B cell (primary cell): ENCODE results near the gene ZNF609. TPM values are rescaled to one million over a fixed set of nuclear protein-coding genes. Genes with fewer than 3 reads are reported as not detected.

Experiments used
- ATAC-seq: fragments of 200-7000 bp; cut with Tn5 transposase; one replicate; pipeline ENCODE4 v1.10.0; 2021; ENCODE audit warnings: low read depth, mild to moderate bottlenecking, moderate number of reproducible peaks, moderate library complexity
- CTCF ChIA-PET: fragments of 350-600 bp; sonication (Branson Sonifier 250); formaldehyde crosslinking; loops from one replicate; lab custom pipeline; 2021; ENCODE audit warnings: antibody characterized with exemption, inconsistent platforms; lab: Charles Lee
- POLR2A ChIA-PET: fragments of 350-600 bp; sonication (Branson Sonifier 250); formaldehyde crosslinking; loops from one replicate; lab custom pipeline; 2021; ENCODE audit warnings: antibody characterized with exemption; lab: Charles Lee
- DNase-seq: peaks from one replicate; pipeline ENCODE4 v3.0.0; 2013
- H2AFZ ChIP-seq: 2 replicates; pipeline ENCODE4 v1.6.1; 2012; ENCODE audit warnings: mild to moderate bottlenecking, low read depth, low read length; ENCODE audit not compliant: insufficient read depth, poor library complexity, severe bottlenecking
- H3K27ac ChIP-seq, 2 donors: 1 replicate in 1 of 2; 2 replicates in 1 of 2; pipeline ENCODE4 v1.5.1; 2012 to 2013; ENCODE audit warnings: low read length in 2 of 2, mild to moderate bottlenecking in 2 of 2, moderate library complexity in 1 of 2
- H3K27me3 ChIP-seq, 4 experiments: fragments of 200-600 bp in 1 of 4; sonication (generic) in 1 of 4; replicated peaks in 1 of 4; 1 replicate in 2 of 4; 2 replicates in 2 of 4; pipeline versions ENCODE4 v1.6.1 to v1.7.0; 2013 to 2016; ENCODE audit warnings: low read length in 3 of 4, mild to moderate bottlenecking in 2 of 4, mixed read lengths in 1 of 4, moderate library complexity in 1 of 4; ENCODE audit not compliant: insufficient read depth in 4 of 4, control insufficient read depth in 3 of 4; ENCODE audit errors: control extremely low read depth in 1 of 4
- H3K36me3 ChIP-seq, 2 experiments: replicated peaks in 1 of 2; 1 replicate in 1 of 2; 2 replicates in 1 of 2; pipeline versions ENCODE4 v1.6.1 to v1.7.1; 2013; ENCODE audit warnings: low read length in 1 of 2; ENCODE audit not compliant: insufficient read depth in 2 of 2, control insufficient read depth in 1 of 2; ENCODE audit errors: control extremely low read depth in 1 of 2, extremely low read depth in 1 of 2
- H3K4me1 ChIP-seq, 2 donors: fragments of 200-600 bp in 1 of 2; sonication (generic) in 1 of 2; 1 replicate in 1 of 2; 2 replicates in 1 of 2; pipeline versions ENCODE4 v1.5.1 to v1.6.1; 2013 to 2017; ENCODE audit warnings: low read length in 2 of 2; ENCODE audit not compliant: control insufficient read depth in 2 of 2, insufficient read depth in 2 of 2
- H3K4me2 ChIP-seq: replicated peaks from 2 replicates; pipeline ENCODE3; 2012; ENCODE audit warnings: mild to moderate bottlenecking, low read depth, low read length; ENCODE audit not compliant: poor library complexity, severe bottlenecking
- H3K4me3 ChIP-seq, 5 experiments: fragments of 200-600 bp in 1 of 5; sonication (generic) in 1 of 5; 1 replicate in 3 of 5; 2 replicates in 2 of 5; pipeline versions ENCODE4 v1.5.1 to v1.7.0; 2011 to 2016; ENCODE audit warnings: low read length in 4 of 5, mild to moderate bottlenecking in 4 of 5, low read depth in 2 of 5, control low read depth in 1 of 5, moderate library complexity in 1 of 5; ENCODE audit not compliant: insufficient read depth in 1 of 5; ENCODE audit errors: control extremely low read depth in 1 of 5, extremely low read depth in 1 of 5
- H3K79me2 ChIP-seq: fragments of 200-600 bp; sonication (generic); one replicate; pipeline ENCODE4 v1.6.0; 2016; ENCODE audit warnings: low read length; ENCODE audit not compliant: control insufficient read depth, insufficient read depth
- H3K9ac ChIP-seq: fragments of 200-600 bp; sonication (generic); 2 replicates; pipeline ENCODE4 v1.6.1; 2017; ENCODE audit warnings: mild to moderate bottlenecking, low read length, moderate library complexity
- H3K9me3 ChIP-seq, 3 donors: one replicate each; pipeline versions ENCODE4 v1.6.1 to v1.7.1; 2013; ENCODE audit warnings: low read length in 2 of 3; ENCODE audit not compliant: control insufficient read depth in 2 of 3, insufficient read depth in 1 of 3; ENCODE audit errors: control extremely low read depth in 1 of 3
- H4K20me1 ChIP-seq: 2 replicates; pipeline ENCODE4 v1.6.0; 2012; ENCODE audit warnings: mild to moderate bottlenecking, low read length; ENCODE audit not compliant: insufficient read depth, control insufficient read depth, poor library complexity, severe bottlenecking
- H3K27ac Mint-ChIP-seq: one replicate; pipeline ENCODE4 v1.8.0; 2021; ENCODE audit warnings: mixed read lengths
- H3K27me3 Mint-ChIP-seq: one replicate; pipeline ENCODE4 v1.8.0; 2021; ENCODE audit warnings: mixed read lengths
- H3K4me1 Mint-ChIP-seq: one replicate; pipeline ENCODE4 v1.8.0; 2021; ENCODE audit warnings: mixed read lengths
- H3K4me3 Mint-ChIP-seq: one replicate; pipeline ENCODE4 v1.8.0; 2021; ENCODE audit warnings: mixed read lengths
- H3K9me3 Mint-ChIP-seq: one replicate; pipeline ENCODE4 v1.8.0; 2022; ENCODE audit warnings: mixed read lengths; ENCODE audit not compliant: insufficient read depth
- CTCF ChIP-seq: fragments of 200-600 bp; IDR thresholded peaks from one replicate; pipeline ENCODE4 v1.8.0; 2022; ENCODE audit warnings: antibody characterized with exemption, mild to moderate bottlenecking
- EZH2 ChIP-seq: IDR thresholded peaks from 2 replicates; pipeline ENCODE4 v1.6.1; 2012; ENCODE audit warnings: borderline replicate concordance, low read depth, mild to moderate bottlenecking, moderate library complexity, low read length; ENCODE audit not compliant: insufficient read depth, poor library complexity, severe bottlenecking
- WGBS: methylation state at CpG from one replicate; pipeline ENCODE4 v1.1.5; 2013; ENCODE audit warnings: missing lambda C conversion rate; ENCODE audit not compliant: insufficient coverage; 5-methylcytosine and 5-hydroxymethylcytosine counted together
- intact Hi-C: fragments of 100-400 bp; cut with micrococcal nuclease; formaldehyde crosslinking; loops from one replicate; pipeline ENCODE4 v1.10.0; 2022
- polyA plus RNA-seq: library from polyadenylated mRNA; depleted of rRNA; stranded (reverse); fragments of >200 nt; gene quantifications from 2 replicates; pipeline ENCODE4 v1.2.3, GENCODE V29; 2012
- total RNA-seq, 2 donors: library from RNA; stranded (reverse); fragments of 120-200 nt in 1 of 2; gene quantifications; 1 replicate in 1 of 2; 2 replicates in 1 of 2; pipeline versions ENCODE4 v1.2.3 to v1.2.4, GENCODE V29; 2013 to 2022

Gene ZNF609
- total and polyA plus RNA-seq, 2 donors (not counting 1 experiment from before 2014, with no cell fraction given), result 5.8 to 32.9 TPM

GRCh38 chr15:64581408-64581761 is 121.0 kb downstream of the ZNF609 start:
- H3K9me3 ChIP-seq, result peaks cover 0 to 8% (median 6%) of the 10 kb centered on the region in 3 donors
- intact Hi-C loops, result no loop called here
- H3K9ac ChIP-seq, result no peak overlapping the region
- 100% methylated on average over 2 of the region's 2 CpGs for WGBS
- H3K79me2 ChIP-seq, result peaks cover 70% of the 10 kb centered on the region
- no peaks in the 10 kb centered on the region for H3K27me3 ChIP-seq
- Mint-ChIP-seq H3K27ac (no peak overlapping the region), H3K4me3 (no peak overlapping the region), H3K9me3 (no peaks in the 10 kb centered on the region), H3K4me1 (peaks cover 7% of the 10 kb centered on the region), H3K27me3 (no peaks in the 10 kb centered on the region)
- TF ChIP-seq EZH2 (no peak), CTCF (no peak)
- no peaks in the 10 kb centered on the region for H3K4me1 ChIP-seq
- H3K4me3 ChIP-seq, result no peak overlapping the region
- no peak overlapping the region for H2AFZ ChIP-seq
- ChIA-PET POLR2A (no interaction called here), CTCF (no interaction called here)
- no peak overlapping the region for H3K4me2 ChIP-seq
- DNase-seq (no peak), ATAC-seq (no peak)
- H3K27ac ChIP-seq, result no peak overlapping the region
- H3K36me3 ChIP-seq, result peaks cover 0 to 2% of the 10 kb centered on the region in 2 experiments
- no peaks in the 10 kb centered on the region for H4K20me1 ChIP-seq

- H3K36me3 ChIP-seq, result peaks cover 0 to 2% of the 10 kb centered on the region in 2 experiments
- no peak for DNase-seq
- POLR2A ChIA-PET, result no interaction called here
- no peak overlapping the region for H3K9ac ChIP-seq
- no peak overlapping the region for H3K4me2 ChIP-seq
- H2AFZ ChIP-seq, result no peak overlapping the region
- Mint-ChIP-seq H3K4me1 (peaks cover 11% of the 10 kb centered on the region), H3K27ac (no peak overlapping the region), H3K27me3 (no peaks in the 10 kb centered on the region), H3K9me3 (no peaks in the 10 kb centered on the region), H3K4me3 (no peak overlapping the region)
- H3K9me3 ChIP-seq, result peaks cover 0 to 8% (median 6%) of the 10 kb centered on the region in 3 donors
- H3K27me3 ChIP-seq, result no peaks in the 10 kb centered on the region
- no peaks in the 10 kb centered on the region for H3K4me1 ChIP-seq
- H4K20me1 ChIP-seq, result no peaks in the 10 kb centered on the region
- no peak overlapping the region for H3K4me3 ChIP-seq
- H3K79me2 ChIP-seq, result peaks cover 73% of the 10 kb centered on the region
- CTCF ChIA-PET, result no interaction called here
- intact Hi-C loops, result no loop called here
- TF ChIP-seq CTCF, result no peak
- no peak for TF ChIP-seq EZH2
- H3K27ac ChIP-seq, result no peak overlapping the region
- WGBS, result 100% methylated on average over 1 of the region's 3 CpGs
- no peak for ATAC-seq
These were observed 121.8 kb downstream of the ZNF609 start for GRCh38 chr15:64582202-64582601.
